Endothelial cell of umbilical vein (primary cell): ENCODE measurements around the gene LIN28B. TPM values are rescaled to one million over a fixed set of nuclear protein-coding genes. Genes with fewer than 3 reads are reported as not detected.

Source experiments
- BruUV-seq: library from RNA; stranded (reverse); fragments of 400-500 nt; replicated peaks from 2 replicates; lab custom pipeline; 2021; lab: Mats Ljungman, UMichigan
- CTCF ChIA-PET: fragments of 300-600, 350-600 bp; sonication (Branson Sonifier 250); formaldehyde crosslinking; loops from one replicate; lab custom pipeline; 2021; ENCODE audit warnings: antibody characterized with exemption, inconsistent platforms; lab: Charles Lee
- POLR2A ChIA-PET: fragments of 300-600, 350-600 bp; sonication (Branson Sonifier 250); formaldehyde crosslinking; loops from one replicate; lab custom pipeline; 2021; ENCODE audit warnings: antibody characterized with exemption, inconsistent platforms; lab: Charles Lee
- DNase-seq: peaks from one replicate; pipeline ENCODE4 v3.0.0-alpha.2; 2011; ENCODE audit warnings: low read depth, low spot score
- FAIRE-seq: peaks from 2 replicates; lab custom pipeline; 2011; peaks lifted over from hg19 to GRCh38; lab: Jason Lieb, UNC
- H2AFZ ChIP-seq: 2 replicates; pipeline ENCODE4 v1.6.0; 2012; ENCODE audit warnings: low read depth, low read length, control low read depth, inconsistent platforms
- H3K27ac ChIP-seq: 2 replicates; pipeline ENCODE4 v1.5.1; 2011; ENCODE audit warnings: low read depth, mild to moderate bottlenecking, control low read depth, low read length, moderate library complexity; ENCODE audit not compliant: insufficient read depth
- H3K27me3 ChIP-seq, 2 experiments: 2 replicates each; pipeline versions ENCODE4 v1.6.0 to v1.6.1; 2011; ENCODE audit warnings: low read length in 2 of 2, mixed read lengths in 1 of 2; ENCODE audit not compliant: control insufficient read depth in 2 of 2, insufficient read depth in 2 of 2
- H3K36me3 ChIP-seq, 2 experiments: 2 replicates in 1 of 2; 3 replicates in 1 of 2; pipeline ENCODE4 v1.5.1; 2011; ENCODE audit warnings: low read length in 2 of 2, mild to moderate bottlenecking in 1 of 2, moderate library complexity in 1 of 2; ENCODE audit not compliant: control insufficient read depth in 2 of 2, insufficient read depth in 2 of 2; ENCODE audit errors: extremely low read depth in 1 of 2
- H3K4me1 ChIP-seq: 3 replicates; pipeline ENCODE4 v1.5.1; 2011; ENCODE audit warnings: mild to moderate bottlenecking, low read length; ENCODE audit not compliant: control insufficient read depth, insufficient read depth; ENCODE audit errors: extremely low read depth
- H3K4me2 ChIP-seq: 2 replicates; pipeline ENCODE4 v1.6.1; 2011; ENCODE audit warnings: low read length, control low read depth, mixed read lengths; ENCODE audit not compliant: insufficient read depth
- H3K4me3 ChIP-seq, 3 experiments: fragments of 200-600 bp in 1 of 3; sonication (generic), shearing (Covaris generic) in 1 of 3; replicated peaks in 1 of 3; 2 replicates each; pipeline ENCODE4 v1.5.1; 2011 to 2016; ENCODE audit warnings: control low read depth in 3 of 3, low read length in 3 of 3, mild to moderate bottlenecking in 2 of 3, inconsistent platforms in 1 of 3, low read depth in 1 of 3, moderate library complexity in 1 of 3; ENCODE audit not compliant: insufficient read depth in 1 of 3
- H3K79me2 ChIP-seq: 2 replicates; pipeline ENCODE4 v1.6.0; 2012; ENCODE audit warnings: low read length, inconsistent platforms; ENCODE audit not compliant: control insufficient read depth, insufficient read depth
- H3K9ac ChIP-seq: replicated peaks from 2 replicates; pipeline ENCODE3; 2011; ENCODE audit warnings: low read length, control low read depth; ENCODE audit not compliant: insufficient read depth; ENCODE audit errors: extremely low read depth
- H3K9me1 ChIP-seq: replicated peaks from 3 replicates; pipeline ENCODE4 v1.6.0; 2011; ENCODE audit warnings: mild to moderate bottlenecking, low read length; ENCODE audit not compliant: control insufficient read depth, insufficient read depth; ENCODE audit errors: extremely low read depth
- H3K9me3 ChIP-seq: replicated peaks from 2 replicates; pipeline ENCODE4 v1.5.1; 2012; ENCODE audit warnings: low read length, inconsistent platforms; ENCODE audit not compliant: control insufficient read depth, insufficient read depth
- H4K20me1 ChIP-seq: replicated peaks from 2 replicates; pipeline ENCODE3; 2011; ENCODE audit warnings: mild to moderate bottlenecking, low read length; ENCODE audit not compliant: control insufficient read depth, insufficient read depth; ENCODE audit errors: extremely low read depth
- CTCF ChIP-seq, 2 donors: IDR thresholded peaks; 1 replicate in 1 of 2; 2 replicates in 1 of 2; pipeline ENCODE4 v1.5.1; 2011; ENCODE audit warnings: low read length in 2 of 2, mild to moderate bottlenecking in 2 of 2, moderate library complexity in 2 of 2, control low read depth in 1 of 2, inconsistent platforms in 1 of 2, low read depth in 1 of 2; ENCODE audit not compliant: insufficient read depth in 1 of 2; ENCODE audit errors: extremely low read depth in 1 of 2
- EZH2 ChIP-seq: IDR thresholded peaks from 2 replicates; pipeline ENCODE4 v1.6.1; 2012; ENCODE audit warnings: borderline replicate concordance, low read depth, mild to moderate bottlenecking, moderate library complexity, low read length, inconsistent platforms; ENCODE audit not compliant: severe bottlenecking
- FOS ChIP-seq: IDR thresholded peaks from 2 replicates; pipeline ENCODE4 v1.6.1; 2011; ENCODE audit warnings: mild to moderate bottlenecking, low read length, moderate library complexity, borderline replicate concordance; ENCODE audit not compliant: insufficient read depth
- GATA2 ChIP-seq: IDR thresholded peaks from 2 replicates; pipeline ENCODE4 v1.7.0; 2011; ENCODE audit warnings: low read depth, mild to moderate bottlenecking, moderate library complexity, mixed read lengths, low read length; ENCODE audit not compliant: insufficient read length, insufficient read depth
- JUN ChIP-seq: IDR thresholded peaks from 2 replicates; pipeline ENCODE4 v1.6.1; 2011; ENCODE audit warnings: borderline replicate concordance, low read depth; ENCODE audit not compliant: insufficient read length, insufficient read depth
- MYC ChIP-seq: IDR thresholded peaks from one replicate; pipeline ENCODE4 v1.6.1; 2011; ENCODE audit warnings: mild to moderate bottlenecking, low read depth, low read length
- POLR2A ChIP-seq: IDR thresholded peaks from 2 replicates; pipeline ENCODE4 v1.6.1; 2012; ENCODE audit warnings: low read depth, mild to moderate bottlenecking, control low read depth, low read length
- dilution Hi-C: fragments of 300-500 bp; cut with MboI; formaldehyde crosslinking; loops from one replicate; pipeline ENCODE4 v1.15.0; 2019; ENCODE audit warnings: low sequenced_read_pairs; ENCODE audit not compliant: extremely low pct_ligation_motif_present
- intact Hi-C: fragments of 100-400 bp; cut with micrococcal nuclease; formaldehyde crosslinking; loops from one replicate; pipeline ENCODE4 v1.10.0; 2022
- polyA plus RNA-seq, 4 experiments: library from polyadenylated mRNA; depleted of rRNA in 3 of 4; stranded (reverse) in 3 of 4; unstranded in 1 of 4; fragments of >200 nt; gene quantifications; 2 replicates each; pipeline versions ENCODE4 v1.2.1 to v1.2.3, GENCODE V29; 2011 to 2012; ENCODE audit warnings: missing spikeins in 1 of 4
- total RNA-seq: library from RNA; stranded (reverse); gene quantifications from 2 replicates; pipeline ENCODE4 v1.2.3, GENCODE V29; 2021
- TF ChIP-seq, protein P1 (sequence below): IDR thresholded peaks from 2 replicates; pipeline ENCODE4 v1.6.1; 2011; ENCODE audit not compliant: insufficient read depth, insufficient read length

The LIN28B gene
- total and polyA plus RNA-seq, 2 donors (not counting 3 experiments of a cell fraction or from before 2014, with no cell fraction given) = not detected

DNA sequence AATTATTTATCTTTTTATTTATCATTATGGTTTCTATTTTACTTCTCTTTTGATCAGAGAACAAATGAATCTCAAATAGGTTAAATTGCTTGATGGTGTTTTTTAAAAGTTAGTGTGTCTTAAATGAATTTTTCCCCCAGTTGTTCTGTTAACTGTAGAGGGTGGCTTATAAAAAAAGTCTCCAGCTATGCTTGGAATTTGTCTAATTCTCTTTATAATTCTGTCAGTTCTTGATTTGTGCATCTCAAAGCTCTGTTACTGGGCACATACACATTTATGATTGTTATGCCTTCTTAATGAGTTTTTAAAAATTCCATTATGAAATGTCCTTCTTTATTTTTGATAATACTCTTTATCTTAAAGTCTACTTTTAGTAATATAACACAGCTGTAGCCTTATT, 58.0 kb downstream of the LIN28B start:
- no peaks in the 10 kb centered on the region for H3K9me1 ChIP-seq
- TF ChIP-seq, protein P1, sequence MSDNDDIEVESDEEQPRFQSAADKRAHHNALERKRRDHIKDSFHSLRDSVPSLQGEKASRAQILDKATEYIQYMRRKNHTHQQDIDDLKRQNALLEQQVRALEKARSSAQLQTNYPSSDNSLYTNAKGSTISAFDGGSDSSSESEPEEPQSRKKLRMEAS = no peak
- TF ChIP-seq JUN = no peak
- TF ChIP-seq FOS = no peak
- no peak for TF ChIP-seq MYC
- TF ChIP-seq CTCF (IDR thresholded peaks at IDR 0.05; ENCODE audit: extremely low read depth in 1 of 2, insufficient read depth in 1 of 2, low read depth in 1 of 2, low read length in 2 of 2) = no peak
- no peak for TF ChIP-seq GATA2
- TF ChIP-seq POLR2A = no peak
- no peak for TF ChIP-seq EZH2
- H2AFZ ChIP-seq = no peak overlapping the region
- intact Hi-C loops (no loop called here), dilution Hi-C loops (no loop called here)
- no peak for FAIRE-seq
- H3K27ac ChIP-seq = no peak overlapping the region
- no peaks in the 10 kb centered on the region for H3K36me3 ChIP-seq
- H3K4me2 ChIP-seq = no peak overlapping the region
- no peaks in the 10 kb centered on the region for H3K79me2 ChIP-seq
- no peak overlapping the region for H3K9ac ChIP-seq
- H3K27me3 ChIP-seq = no peaks in the 10 kb centered on the region
- no TSS peak for BruUV-seq
- H3K4me1 ChIP-seq = peaks cover 4% of the 10 kb centered on the region
- no peak overlapping the region for H3K4me3 ChIP-seq
- POLR2A ChIA-PET = interaction anchor here (0.6 kb wide), 1 partner anchor 29 kb away, joined by 3 read pairs; no protein-coding TSS in a partner anchor
- no peaks in the 10 kb centered on the region for H3K9me3 ChIP-seq
- H4K20me1 ChIP-seq = no peaks in the 10 kb centered on the region
- no peak for DNase-seq
- CTCF ChIA-PET = interaction anchor here (1.2 to 2.5 kb wide), 6 partner anchors 9 to 62 kb away, joined by 3 to 11 read pairs (median 3); no protein-coding TSS in a partner anchor
